Gastrocnemius medialis (tissue), 4 donors: ENCODE data around the gene P2RX1.

ENCODE experiments used
- CTCF ChIP-seq, 5 experiments: fragments of 450-650 bp in 3 of 5; fragments of 200-600 bp in 2 of 5; sonication (generic) in 2 of 5; IDR thresholded peaks in 4 of 5; conservative IDR thresholded peaks in 1 of 5; 1 replicate in 4 of 5; 2 replicates in 1 of 5; pipeline ENCODE4 v1.5.1; 2016 to 2019; ENCODE audit warnings: antibody characterized with exemption in 5 of 5, mild to moderate bottlenecking in 3 of 5, moderate library complexity in 3 of 5
- POLR2A ChIP-seq, 2 donors: fragments of 450-650 bp; IDR thresholded peaks; one replicate each; pipeline ENCODE4 v1.6.1; 2017; ENCODE audit warnings: antibody characterized with exemption in 2 of 2, mild to moderate bottlenecking in 2 of 2, moderate library complexity in 2 of 2

DNA sequence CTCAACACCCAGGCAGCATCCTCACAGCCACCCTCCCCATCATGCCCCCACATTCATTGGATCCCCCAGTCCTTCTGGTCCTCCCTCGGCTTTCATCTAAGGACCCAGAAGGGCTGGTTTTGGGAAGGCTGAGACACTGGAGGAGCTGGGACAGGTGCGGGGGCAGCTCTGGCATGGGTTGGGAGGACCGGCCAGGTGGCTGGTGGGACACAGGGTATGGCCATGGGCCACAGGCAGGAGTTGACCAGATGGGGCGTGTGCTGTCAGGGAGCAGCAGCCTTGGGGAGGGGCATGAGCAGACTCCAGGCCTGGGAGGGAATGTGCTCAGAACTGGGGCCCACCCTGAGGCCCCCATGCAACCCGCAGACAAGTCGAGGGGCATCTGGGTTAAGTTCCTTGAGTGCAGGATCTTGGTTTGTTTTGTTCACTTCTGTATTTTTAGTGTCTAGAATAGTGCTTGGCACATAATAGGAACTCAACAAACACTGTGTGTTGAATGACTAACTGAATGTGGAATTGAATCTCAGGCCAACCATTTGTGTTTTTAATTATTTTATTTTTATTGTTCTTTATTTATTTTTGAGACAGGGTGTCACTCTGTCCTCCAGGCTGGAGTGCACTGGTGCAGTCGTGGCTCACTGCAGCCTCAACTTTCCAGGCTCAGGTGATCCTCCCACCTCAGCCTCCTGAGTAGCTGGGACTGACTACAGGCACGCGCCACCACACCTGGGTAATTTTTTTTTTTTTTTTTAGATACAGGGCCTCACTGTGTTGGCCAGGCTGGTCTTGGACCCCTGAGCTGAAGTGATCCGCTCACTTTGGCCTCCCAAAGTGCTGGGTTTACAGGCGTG, 5.6 kb downstream of the P2RX1 start:
- TF ChIP-seq CTCF (IDR thresholded peaks at IDR 0.05 in 4 of 5, conservative IDR thresholded peaks at IDR 0.05 in 1 of 5) (no peak), POLR2A (IDR thresholded peaks at IDR 0.05) (no peak)
